Gastrocnemius medialis (tissue), 4 donors: ENCODE results near the gene NECAB3. TPM values are rescaled to one million over a fixed set of nuclear protein-coding genes. Genes with fewer than 3 reads are reported as not detected.
"Not testable (repeated sequence)": the region's sequence is repeated elsewhere in the genome, so short reads cannot be mapped to it uniquely, and the experiment has no call there.

ENCODE experiments used
- ATAC-seq, 2 donors: fragments of 150-250 bp; one replicate each; pipeline ENCODE4 v1.9.1; 2016
- DNase-seq, 2 donors: peaks; one replicate each; pipeline ENCODE4 v3.0.0-alpha.2; 2019
- H3K27ac ChIP-seq, 4 donors: fragments of 200-600 bp; sonication (generic); 1 replicate in 1 of 4; 2 replicates in 3 of 4; pipeline ENCODE4 v1.5.1; 2016 to 2018; ENCODE audit warnings: mild to moderate bottlenecking in 2 of 4, moderate library complexity in 1 of 4
- H3K27me3 ChIP-seq, 3 donors: fragments of 200-600 bp; sonication (generic) in 2 of 3; 1 replicate in 1 of 3; 2 replicates in 2 of 3; pipeline versions ENCODE4 v1.5.1 to v1.6.0; 2016 to 2019; ENCODE audit warnings: mild to moderate bottlenecking in 1 of 3, moderate library complexity in 1 of 3
- H3K36me3 ChIP-seq, 2 donors: fragments of 200-600 bp; sonication (generic) in 1 of 2; one replicate each; pipeline ENCODE4 v1.5.1; 2017 to 2018
- H3K4me1 ChIP-seq, 2 donors: fragments of 200-600 bp; sonication (generic) in 1 of 2; one replicate each; pipeline ENCODE4 v1.5.1; 2016 to 2017; ENCODE audit warnings: mild to moderate bottlenecking in 2 of 2
- H3K4me3 ChIP-seq, 4 donors: fragments of 200-600 bp; sonication (generic) in 3 of 4; 1 replicate in 1 of 4; 2 replicates in 3 of 4; pipeline ENCODE4 v1.5.1; 2016 to 2019; ENCODE audit warnings: mild to moderate bottlenecking in 2 of 4
- H3K9me3 ChIP-seq, 3 donors: fragments of 200-600 bp; sonication (generic) in 2 of 3; 1 replicate in 1 of 3; 2 replicates in 2 of 3; pipeline ENCODE4 v1.5.1; 2016 to 2019
- CTCF ChIP-seq, 5 experiments: fragments of 450-650 bp in 3 of 5; fragments of 200-600 bp in 2 of 5; sonication (generic) in 2 of 5; IDR thresholded peaks in 4 of 5; conservative IDR thresholded peaks in 1 of 5; 1 replicate in 4 of 5; 2 replicates in 1 of 5; pipeline ENCODE4 v1.5.1; 2016 to 2019; ENCODE audit warnings: antibody characterized with exemption in 5 of 5, mild to moderate bottlenecking in 3 of 5, moderate library complexity in 3 of 5
- POLR2A ChIP-seq, 2 donors: fragments of 450-650 bp; IDR thresholded peaks; one replicate each; pipeline ENCODE4 v1.6.1; 2017; ENCODE audit warnings: antibody characterized with exemption in 2 of 2, mild to moderate bottlenecking in 2 of 2, moderate library complexity in 2 of 2
- in situ Hi-C, 4 donors: fragments of 200-750 bp; cut with MboI; loops; one replicate each; pipeline versions ENCODE4 v1.15.0 to v1.8.0; 2017; ENCODE audit warnings: low sequenced_read_pairs in 4 of 4
- intact Hi-C: fragments of 100-400 bp; cut with DNase I; formaldehyde crosslinking; loops from one replicate; pipeline ENCODE4 v1.15.1; 2023; ENCODE audit warnings: low total_unique reads
- total RNA-seq, 4 donors: library from RNA; depleted of rRNA; stranded (reverse); fragments of >200 nt; gene quantifications; one replicate each; pipeline versions ENCODE4 v1.1.0 to v1.2.3, GENCODE V29; 2016

NECAB3 gene
- total RNA-seq, 4 donors from 2014 or later: 72.3 to 127 (median 107) TPM

GRCh38 chr20:33703498-33704137 is 29.4 kb upstream of the NECAB3 start:
- DNase-seq (no peak), ATAC-seq (no peak)
- H3K36me3 ChIP-seq: peaks cover 0 to 11% of the 10 kb centered on the region in 2 donors
- in situ Hi-C loops (no loop called here), intact Hi-C loops (no loop called here)
- no peak for TF ChIP-seq POLR2A (IDR thresholded peaks at IDR 0.05)
- TF ChIP-seq CTCF (IDR thresholded peaks at IDR 0.05 in 4 of 5, conservative IDR thresholded peaks at IDR 0.05 in 1 of 5): no peak
- H3K4me3 ChIP-seq: no peak overlapping the region
- no peak overlapping the region for H3K27ac ChIP-seq
- no peaks in the 10 kb centered on the region for H3K4me1 ChIP-seq
- H3K9me3 ChIP-seq: no peaks in the 10 kb centered on the region
- no peaks in the 10 kb centered on the region for H3K27me3 ChIP-seq

DNA sequence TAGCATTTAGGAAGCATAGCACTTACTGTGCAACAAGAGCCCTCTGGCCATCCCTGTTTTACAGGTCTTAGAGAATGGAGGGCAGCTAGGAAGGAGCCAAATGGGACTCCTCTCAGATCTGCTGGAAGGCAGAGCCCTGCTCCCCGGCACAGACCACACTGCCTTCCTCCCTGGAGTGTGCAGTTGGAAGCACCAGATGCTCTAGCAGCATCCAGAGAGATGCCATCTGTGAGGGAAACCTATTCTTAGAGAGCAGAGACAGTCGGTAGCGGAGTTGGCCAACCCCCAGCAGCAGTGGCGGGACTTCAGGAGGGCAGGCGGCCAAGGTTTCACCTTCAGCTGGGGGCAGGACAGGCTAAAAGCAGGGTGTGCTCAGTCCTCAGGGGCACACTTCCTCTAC is 28.6 kb upstream of the NECAB3 start:
- Histone ChIP-seq H3K36me3 (peaks cover 0 to 11% of the 10 kb centered on the region in 2 donors), H3K9me3 (no peaks in the 10 kb centered on the region), H3K27ac (no peak overlapping the region), H3K4me1 (no peaks in the 10 kb centered on the region), H3K4me3 (no peak overlapping the region), H3K27me3 (no peaks in the 10 kb centered on the region)
- DNase-seq (peak in 1 of 2 donors; percentile 62), ATAC-seq (peak; percentile 58 to 82)
- in situ Hi-C loops: no loop called here
- no peak for TF ChIP-seq POLR2A (IDR thresholded peaks at IDR 0.05)
- TF ChIP-seq CTCF (IDR thresholded peaks at IDR 0.05 in 4 of 5, conservative IDR thresholded peaks at IDR 0.05 in 1 of 5): no peak
- intact Hi-C loops: no loop called here

DNA sequence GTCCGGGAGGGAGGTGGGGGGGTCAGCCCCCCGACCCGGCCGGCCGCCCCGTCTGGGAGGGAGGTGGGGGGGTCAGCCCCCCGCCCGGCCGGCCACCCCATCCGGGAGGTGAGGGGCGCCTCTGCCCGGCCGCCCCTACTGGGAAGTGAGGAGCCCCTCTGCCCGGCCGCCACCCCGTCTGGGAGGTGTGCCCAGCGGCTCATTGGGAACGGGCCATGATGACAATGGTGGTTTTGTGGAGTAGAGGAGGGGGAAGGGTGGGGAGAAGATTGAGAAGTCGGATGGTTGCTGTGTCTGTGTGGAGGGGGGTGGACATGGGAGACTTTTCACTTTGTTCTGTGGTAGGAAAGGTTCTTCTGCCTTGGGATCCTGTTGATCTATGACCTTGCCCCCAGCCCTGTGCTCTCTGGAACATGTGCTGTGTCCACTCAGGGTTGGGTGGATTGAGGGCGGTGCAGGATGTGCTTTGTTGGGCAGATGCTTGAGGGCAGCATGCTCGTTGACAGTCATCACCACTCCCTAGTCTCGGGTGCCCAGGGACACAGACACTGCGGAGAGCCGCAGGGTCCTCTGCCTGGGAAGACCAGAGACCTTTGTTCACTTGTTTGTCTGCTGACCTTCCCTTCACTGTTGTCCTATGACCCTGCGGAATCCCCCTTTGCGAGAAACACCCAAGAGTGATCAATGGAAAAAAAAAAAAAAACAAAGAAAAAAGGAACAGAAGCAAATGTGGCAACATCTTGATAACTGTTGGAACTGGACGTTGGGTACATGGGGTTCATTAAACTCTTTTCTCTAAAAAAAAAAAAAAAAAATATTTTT is 27.6 kb upstream of the NECAB3 start:
- DNase-seq (no peak), ATAC-seq (no peak)
- Histone ChIP-seq H3K4me1 (no peaks in the 10 kb centered on the region), H3K4me3 (no peak overlapping the region), H3K9me3 (no peaks in the 10 kb centered on the region), H3K36me3 (peaks cover 0 to 2% of the 10 kb centered on the region in 2 donors), H3K27ac (no peak overlapping the region), H3K27me3 (no peaks in the 10 kb centered on the region)
- no peak for TF ChIP-seq CTCF (IDR thresholded peaks at IDR 0.05 in 4 of 5, conservative IDR thresholded peaks at IDR 0.05 in 1 of 5)
- no peak for TF ChIP-seq POLR2A (IDR thresholded peaks at IDR 0.05)
- in situ Hi-C loops (no loop called here), intact Hi-C loops (no loop called here)

DNA sequence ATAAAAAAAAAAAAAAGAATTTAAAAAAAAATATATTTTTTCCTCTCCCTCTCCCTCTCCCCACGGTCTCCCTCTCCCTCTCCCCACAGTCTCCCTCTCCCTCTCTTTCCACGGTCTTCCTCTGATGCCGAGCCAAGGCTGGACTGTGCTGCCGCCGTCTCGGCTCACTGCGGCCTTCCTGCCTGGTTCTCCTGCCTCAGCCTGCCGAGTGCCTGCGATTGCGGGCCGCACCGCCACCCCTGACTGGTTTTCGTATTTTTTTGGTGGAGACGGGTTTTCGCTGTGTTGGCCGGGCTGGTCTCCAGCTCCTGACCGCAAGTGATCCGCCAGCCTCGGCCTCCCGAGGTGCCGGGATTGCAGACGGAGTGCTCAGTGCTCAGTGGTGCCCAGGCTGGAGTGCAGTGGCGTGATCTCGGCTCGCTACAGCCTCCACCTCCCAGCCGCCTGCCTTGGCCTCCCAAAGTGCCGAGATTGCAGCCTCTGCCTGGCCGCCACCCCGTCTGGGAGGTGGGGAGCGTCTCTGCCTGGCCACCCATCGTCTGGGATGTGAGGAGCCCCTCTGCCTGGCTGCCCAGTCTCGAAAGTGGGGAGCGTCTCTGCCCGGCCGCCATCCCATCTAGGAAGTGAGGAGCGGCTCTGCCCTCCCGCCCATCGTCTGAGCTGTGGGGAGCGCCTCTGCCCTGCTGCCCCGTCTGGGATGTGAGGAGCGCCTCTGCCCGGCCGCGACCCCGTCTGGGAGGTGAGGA is 26.6 kb upstream of the NECAB3 start:
- H3K36me3 ChIP-seq, ATAC-seq, H3K4me1 ChIP-seq, DNase-seq, H3K27me3 ChIP-seq, H3K9me3 ChIP-seq, H3K4me3 ChIP-seq, intact Hi-C loops, in situ Hi-C loops, H3K27ac ChIP-seq: not testable (repeated sequence)

DNA sequence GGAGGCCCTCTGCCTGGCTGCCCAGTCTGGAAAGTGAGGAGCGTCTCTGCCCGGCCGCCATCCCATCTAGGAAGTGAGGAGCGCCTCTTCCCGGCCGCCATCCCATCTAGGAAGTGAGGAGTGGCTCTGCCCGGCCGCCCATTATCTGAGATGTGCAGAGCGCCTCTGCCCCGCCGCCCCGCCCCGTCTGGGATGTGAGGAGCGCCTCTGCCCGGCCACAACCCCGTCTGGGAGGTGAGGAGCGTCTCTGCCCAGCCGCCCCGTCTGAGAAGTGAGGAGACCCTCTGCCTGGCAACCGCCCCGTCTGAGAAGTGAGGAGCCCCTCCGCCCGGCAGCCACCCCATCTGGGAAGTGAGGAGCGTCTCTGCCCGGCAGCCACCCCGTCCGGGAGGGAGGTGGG is 24.7 kb upstream of the NECAB3 start:
- intact Hi-C loops, H3K4me1 ChIP-seq, H3K27ac ChIP-seq, H3K36me3 ChIP-seq, ATAC-seq, H3K9me3 ChIP-seq, in situ Hi-C loops, H3K27me3 ChIP-seq, H3K4me3 ChIP-seq, DNase-seq: not testable (repeated sequence)
